SK-N-SH treated with all-trans-retinoic acid at 6 μM for 48 hours (cell line): ENCODE results near the gene PLEKHA3.

Experiments used
- ARNTL ChIP-seq: fragments of 450-650 bp; formaldehyde crosslinking; IDR thresholded peaks from 2 replicates; pipeline ENCODE4 v1.5.0; 2020; ENCODE audit warnings: low read depth, mild to moderate bottlenecking, moderate library complexity, borderline replicate concordance
- CREB5 ChIP-seq: fragments of 250-450 bp; sonication (Bioruptor Pico); IDR thresholded peaks from 2 replicates; pipeline ENCODE4 v1.5.1; 2020; ENCODE audit warnings: low read depth, mild to moderate bottlenecking, moderate library complexity
- CSDC2 ChIP-seq: fragments of 250-450 bp; sonication (Bioruptor Pico); IDR thresholded peaks from 2 replicates; pipeline ENCODE4 v1.5.0; 2020; ENCODE audit warnings: mild to moderate bottlenecking, moderate library complexity
- ISL1 ChIP-seq: fragments of 250-450 bp; sonication (Bioruptor Pico); IDR thresholded peaks from 2 replicates; pipeline ENCODE4 v2.1.2; 2022; ENCODE audit warnings: mild to moderate bottlenecking, moderate library complexity
- OSR1 ChIP-seq: fragments of 250-450 bp; sonication (Bioruptor Pico); IDR thresholded peaks from 2 replicates; pipeline ENCODE4 v1.8.0; 2022; ENCODE audit warnings: moderate library complexity, mild to moderate bottlenecking, inconsistent platforms
- PATZ1 ChIP-seq: fragments of 250-450 bp; sonication (Bioruptor Pico); IDR thresholded peaks from 2 replicates; pipeline ENCODE4 v1.8.0; 2020; ENCODE audit warnings: mild to moderate bottlenecking, moderate library complexity, borderline replicate concordance
- SNAI2 ChIP-seq: fragments of 250-450 bp; sonication (Bioruptor Pico); IDR thresholded peaks from 2 replicates; pipeline ENCODE4 v1.5.0; 2020; ENCODE audit warnings: mild to moderate bottlenecking, moderate library complexity
- TCF4 ChIP-seq: fragments of 250-450 bp; sonication (Bioruptor Pico); IDR thresholded peaks from 2 replicates; pipeline ENCODE4 v1.8.0; 2021; ENCODE audit warnings: mild to moderate bottlenecking, moderate library complexity, borderline replicate concordance
- TSHZ2 ChIP-seq: fragments of 250-450 bp; sonication (Bioruptor Pico); IDR thresholded peaks from 2 replicates; pipeline ENCODE4 v1.5.0; 2020; ENCODE audit warnings: mild to moderate bottlenecking, moderate library complexity
- ZFP3 ChIP-seq: fragments of 250-450 bp; sonication (Bioruptor Pico); IDR thresholded peaks from 2 replicates; pipeline ENCODE4 v1.5.0; 2020; ENCODE audit warnings: mild to moderate bottlenecking, moderate library complexity
- ZNF70 ChIP-seq: fragments of 450-650 bp; formaldehyde crosslinking; IDR thresholded peaks from 2 replicates; pipeline ENCODE4 v1.5.0; 2020; ENCODE audit warnings: mild to moderate bottlenecking, moderate library complexity

- TF ChIP-seq CREB5 (no peak), SNAI2 (CRISPR knock-in tag) (no peak), PATZ1 (CRISPR knock-in tag) (no peak), ZNF70 (CRISPR knock-in tag) (no peak), TCF4 (CRISPR knock-in tag) (no peak), CSDC2 (CRISPR knock-in tag) (no peak), ISL1 (CRISPR knock-in tag) (no peak), TSHZ2 (CRISPR knock-in tag) (no peak), OSR1 (no peak), ZFP3 (no peak), ARNTL (CRISPR knock-in tag) (no peak)
These were observed 5.1 kb downstream of the PLEKHA3 start for GRCh38 chr2:178485356-178485755.
